H9 (cell line): ENCODE results near the gene NHSL1. TPM values are rescaled to one million over a fixed set of nuclear protein-coding genes. Genes with fewer than 3 reads are reported as not detected.

Source experiments
- DNase-seq: peaks from one replicate; pipeline ENCODE4 v3.0.0-alpha.2; 2017
- H2AFZ ChIP-seq: one replicate; pipeline ENCODE4 v1.6.1; 2013; ENCODE audit warnings: mild to moderate bottlenecking, low read length, control low read depth, moderate library complexity
- H2AK5ac ChIP-seq: 2 replicates; pipeline ENCODE4 v1.6.1; 2013; ENCODE audit warnings: low read length, control low read depth, mixed read lengths; ENCODE audit not compliant: insufficient read length
- H2BK120ac ChIP-seq: one replicate; pipeline ENCODE4 v1.6.1; 2013; ENCODE audit warnings: low read depth, mild to moderate bottlenecking, low read length, control low read depth, inconsistent platforms; ENCODE audit not compliant: poor library complexity, severe bottlenecking
- H2BK12ac ChIP-seq: 2 replicates; pipeline ENCODE4 v1.6.1; 2013; ENCODE audit warnings: low read length, control low read depth, mixed read lengths, low read depth; ENCODE audit not compliant: insufficient read length
- H2BK15ac ChIP-seq: 2 replicates; pipeline ENCODE4 v1.6.1; 2013; ENCODE audit warnings: low read depth, low read length, control low read depth
- H2BK20ac ChIP-seq: one replicate; pipeline ENCODE4 v1.6.1; 2013; ENCODE audit warnings: low read depth, mild to moderate bottlenecking, low read length, control low read depth, inconsistent platforms; ENCODE audit not compliant: poor library complexity, severe bottlenecking
- H2BK5ac ChIP-seq: 2 replicates; pipeline ENCODE4 v1.6.1; 2013; ENCODE audit warnings: low read length, control low read depth, mixed read lengths; ENCODE audit not compliant: insufficient read length
- H3K14ac ChIP-seq: 2 replicates; pipeline ENCODE4 v1.6.1; 2013; ENCODE audit warnings: low read length, control low read depth; ENCODE audit not compliant: insufficient read depth
- H3K18ac ChIP-seq: 2 replicates; pipeline ENCODE4 v1.6.1; 2013; ENCODE audit warnings: low read depth, mild to moderate bottlenecking, mixed read lengths, low read length, control low read depth; ENCODE audit not compliant: insufficient read length
- H3K23ac ChIP-seq: 2 replicates; pipeline ENCODE4 v1.6.1; 2013; ENCODE audit warnings: low read length, control low read depth, mixed read lengths, low read depth; ENCODE audit not compliant: insufficient read length
- H3K23me2 ChIP-seq: 2 replicates; pipeline ENCODE4 v1.6.1; 2013; ENCODE audit warnings: low read depth, mild to moderate bottlenecking, mixed read lengths, low read length, control low read depth; ENCODE audit not compliant: insufficient read length, poor library complexity, severe bottlenecking
- H3K27ac ChIP-seq: 2 replicates; pipeline ENCODE4 v1.5.1; 2013; ENCODE audit warnings: low read length, control low read depth, mixed read lengths, low read depth; ENCODE audit not compliant: insufficient read length
- H3K27me3 ChIP-seq: 2 replicates; pipeline ENCODE4 v1.6.1; 2013; ENCODE audit warnings: low read length, control low read depth, inconsistent platforms; ENCODE audit not compliant: insufficient read depth
- H3K4ac ChIP-seq: 2 replicates; pipeline ENCODE4 v1.6.1; 2013; ENCODE audit warnings: low read depth, mild to moderate bottlenecking, control low read depth, inconsistent platforms, low read length, moderate library complexity
- H3K4me1 ChIP-seq: 2 replicates; pipeline ENCODE4 v1.6.1; 2013; ENCODE audit warnings: low read length, control low read depth, inconsistent platforms; ENCODE audit not compliant: insufficient read depth
- H3K4me2 ChIP-seq: 2 replicates; pipeline ENCODE4 v1.6.1; 2013; ENCODE audit warnings: low read length, control low read depth, mixed read lengths; ENCODE audit not compliant: insufficient read length, insufficient read depth
- H3K56ac ChIP-seq: 2 replicates; pipeline ENCODE4 v1.6.1; 2013; ENCODE audit warnings: low read depth, mild to moderate bottlenecking, mixed read lengths, low read length, control low read depth; ENCODE audit not compliant: insufficient read length
- H3K79me1 ChIP-seq: 2 replicates; pipeline ENCODE4 v1.6.1; 2013; ENCODE audit warnings: low read depth, mild to moderate bottlenecking, moderate library complexity, low read length, control low read depth, inconsistent platforms; ENCODE audit not compliant: insufficient read depth, poor library complexity, severe bottlenecking
- H3K79me2 ChIP-seq: 2 replicates; pipeline ENCODE4 v1.6.1; 2013; ENCODE audit warnings: low read length, control low read depth, inconsistent platforms; ENCODE audit not compliant: insufficient read depth
- H3K9ac ChIP-seq: 2 replicates; pipeline ENCODE4 v1.6.1; 2013; ENCODE audit warnings: low read length, control low read depth, mixed read lengths; ENCODE audit not compliant: insufficient read length; ENCODE audit errors: extremely low read depth
- H3K9me3 ChIP-seq: one replicate; pipeline ENCODE4 v1.6.1; 2013; ENCODE audit warnings: low read depth, low read length, inconsistent platforms; ENCODE audit not compliant: control insufficient read depth
- H3T11ph ChIP-seq: one replicate; pipeline ENCODE4 v1.6.1; 2013; ENCODE audit warnings: mild to moderate bottlenecking, low read length, control low read depth, inconsistent platforms
- H4K20me1 ChIP-seq: one replicate; pipeline ENCODE4 v1.6.1; 2013; ENCODE audit not compliant: control insufficient read depth, insufficient read length, insufficient read depth
- H4K5ac ChIP-seq: 2 replicates; pipeline ENCODE4 v1.6.1; 2013; ENCODE audit warnings: low read depth, mild to moderate bottlenecking, mixed read lengths, low read length, control low read depth; ENCODE audit not compliant: insufficient read length
- H4K8ac ChIP-seq: replicated peaks from 2 replicates; pipeline ENCODE4 v1.6.1; 2013; ENCODE audit warnings: low read length, control low read depth, mixed read lengths, low read depth; ENCODE audit not compliant: insufficient read length
- H4K91ac ChIP-seq: 2 replicates; pipeline ENCODE4 v1.6.1; 2013; ENCODE audit warnings: low read depth, mild to moderate bottlenecking, moderate library complexity, mixed read lengths, low read length, control low read depth; ENCODE audit not compliant: insufficient read length
- H3K27ac Mint-ChIP-seq, 3 experiments: 2 replicates in 2 of 3; 3 replicates in 1 of 3; pipeline ENCODE4 v1.8.0; 2020 to 2021; ENCODE audit warnings: mixed read lengths in 3 of 3, mild to moderate bottlenecking in 1 of 3, moderate library complexity in 1 of 3
- H3K27me3 Mint-ChIP-seq: 2 replicates; pipeline ENCODE4 v1.8.0; 2021; ENCODE audit warnings: low read depth, mild to moderate bottlenecking, moderate library complexity, mixed read lengths
- H3K36me3 Mint-ChIP-seq, 3 experiments: 2 replicates in 2 of 3; 3 replicates in 1 of 3; pipeline ENCODE4 v1.8.0; 2020 to 2021; ENCODE audit warnings: low read depth in 3 of 3, mixed read lengths in 3 of 3; ENCODE audit not compliant: insufficient read depth in 1 of 3
- H3K4me1 Mint-ChIP-seq, 2 experiments: 2 replicates each; pipeline ENCODE4 v1.8.0; 2020; ENCODE audit warnings: mixed read lengths in 2 of 2
- H3K4me3 Mint-ChIP-seq, 2 experiments: 2 replicates in 1 of 2; 3 replicates in 1 of 2; pipeline ENCODE4 v1.8.0; 2020 to 2021; ENCODE audit warnings: mild to moderate bottlenecking in 2 of 2, mixed read lengths in 2 of 2, moderate library complexity in 1 of 2
- H3K9me3 Mint-ChIP-seq, 2 experiments: 2 replicates in 1 of 2; 3 replicates in 1 of 2; pipeline ENCODE4 v1.8.0; 2020; ENCODE audit warnings: mild to moderate bottlenecking in 2 of 2, mixed read lengths in 2 of 2, moderate library complexity in 1 of 2
- WGBS: extraction: QIAGEN DNeasy Blood & Tissue Kit; methylation state at CpG from one replicate; pipeline ENCODE4 v1.1.7; 2013; ENCODE audit warnings: missing lambda C conversion rate, low lambda C conversion rate, mixed read lengths; ENCODE audit not compliant: insufficient read length; ENCODE audit errors: extremely low coverage; 5-methylcytosine and 5-hydroxymethylcytosine counted together
- total RNA-seq: library from RNA; stranded (reverse); gene quantifications from 2 replicates; pipeline ENCODE4 v1.2.1, GENCODE V29; 2021
- TF ChIP-seq, protein P1 (sequence below): fragments of 200-600 bp; sonication (generic); conservative IDR thresholded peaks from 3 replicates; pipeline ENCODE4 v1.8.0; 2021; ENCODE audit warnings: antibody characterized with exemption, mild to moderate bottlenecking

The NHSL1 gene
- total RNA-seq, 1 experiment from 2014 or later = 28.7 TPM

DNA sequence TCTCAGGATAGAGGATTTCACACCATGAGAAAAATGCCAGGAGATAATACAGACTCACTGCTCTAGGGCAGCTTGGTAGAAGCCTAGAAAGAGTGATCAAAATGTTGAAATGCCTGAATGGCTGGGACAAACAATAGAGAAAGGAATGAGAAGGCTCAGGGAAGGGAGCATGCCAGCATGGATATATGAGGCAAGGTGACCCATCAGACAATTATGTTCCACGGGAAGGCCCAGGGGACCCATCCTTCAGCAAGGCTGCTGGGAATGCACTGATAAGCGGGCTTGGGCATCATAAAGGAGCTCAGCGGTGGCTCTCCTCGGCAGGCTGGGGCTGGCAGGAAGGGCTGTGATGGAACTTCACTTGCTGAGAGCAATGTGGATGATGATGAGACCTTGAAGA, 83.1 kb downstream of the NHSL1 start:
- no peaks in the 10 kb centered on the region for H3K27me3 Mint-ChIP-seq
- TF ChIP-seq, protein P1, sequence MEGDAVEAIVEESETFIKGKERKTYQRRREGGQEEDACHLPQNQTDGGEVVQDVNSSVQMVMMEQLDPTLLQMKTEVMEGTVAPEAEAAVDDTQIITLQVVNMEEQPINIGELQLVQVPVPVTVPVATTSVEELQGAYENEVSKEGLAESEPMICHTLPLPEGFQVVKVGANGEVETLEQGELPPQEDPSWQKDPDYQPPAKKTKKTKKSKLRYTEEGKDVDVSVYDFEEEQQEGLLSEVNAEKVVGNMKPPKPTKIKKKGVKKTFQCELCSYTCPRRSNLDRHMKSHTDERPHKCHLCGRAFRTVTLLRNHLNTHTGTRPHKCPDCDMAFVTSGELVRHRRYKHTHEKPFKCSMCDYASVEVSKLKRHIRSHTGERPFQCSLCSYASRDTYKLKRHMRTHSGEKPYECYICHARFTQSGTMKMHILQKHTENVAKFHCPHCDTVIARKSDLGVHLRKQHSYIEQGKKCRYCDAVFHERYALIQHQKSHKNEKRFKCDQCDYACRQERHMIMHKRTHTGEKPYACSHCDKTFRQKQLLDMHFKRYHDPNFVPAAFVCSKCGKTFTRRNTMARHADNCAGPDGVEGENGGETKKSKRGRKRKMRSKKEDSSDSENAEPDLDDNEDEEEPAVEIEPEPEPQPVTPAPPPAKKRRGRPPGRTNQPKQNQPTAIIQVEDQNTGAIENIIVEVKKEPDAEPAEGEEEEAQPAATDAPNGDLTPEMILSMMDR = no peak
- no peak overlapping the region for H3K18ac ChIP-seq
- no peak overlapping the region for H2AFZ ChIP-seq
- no peak overlapping the region for H3K56ac ChIP-seq
- H3K4me1 ChIP-seq = no peaks in the 10 kb centered on the region
- H3K27me3 ChIP-seq = no peaks in the 10 kb centered on the region
- H3K9me3 ChIP-seq = no peaks in the 10 kb centered on the region
- H3K4me3 Mint-ChIP-seq = no peak overlapping the region
- H3K36me3 Mint-ChIP-seq = peaks cover 19 to 63% (median 49%) of the 10 kb centered on the region in 3 experiments
- H3K14ac ChIP-seq = no peak overlapping the region
- no peak overlapping the region for H3T11ph ChIP-seq
- no peak overlapping the region for H2BK15ac ChIP-seq
- no peaks in the 10 kb centered on the region for H4K20me1 ChIP-seq
- no peak overlapping the region for H2BK20ac ChIP-seq
- no peaks in the 10 kb centered on the region; a peak in 2 of 4 replicates for H3K4me1 Mint-ChIP-seq
- no peak overlapping the region for H3K27ac ChIP-seq
- no peaks in the 10 kb centered on the region for H3K23me2 ChIP-seq
- H2AK5ac ChIP-seq = no peak overlapping the region
- no peaks in the 10 kb centered on the region; a peak in 1 of 5 replicates for H3K9me3 Mint-ChIP-seq
- no peak overlapping the region for H4K91ac ChIP-seq
- no peak overlapping the region for H2BK12ac ChIP-seq
- DNase-seq = no peak
- WGBS = no CpG with 5 or more reads among the region's 4 CpGs
- no peaks in the 10 kb centered on the region for H3K79me1 ChIP-seq
- H3K23ac ChIP-seq = no peak overlapping the region
- no peak overlapping the region for H4K8ac ChIP-seq
- H3K79me2 ChIP-seq = no peaks in the 10 kb centered on the region
- H3K9ac ChIP-seq = no peak overlapping the region
- H3K4ac ChIP-seq = no peak overlapping the region
- H2BK120ac ChIP-seq = no peak overlapping the region
- H3K4me2 ChIP-seq = no peak overlapping the region
- no peak overlapping the region for H2BK5ac ChIP-seq
- H4K5ac ChIP-seq = no peak overlapping the region
- no peak overlapping the region; a peak in 1 of 7 replicates for H3K27ac Mint-ChIP-seq
